ENCODE data around the gene CIRBP.

GRCh38 chr19:1235625-1236538, 33.2 kb upstream of the CIRBP start:
- TF ChIP-seq CTCF (IDR thresholded peaks at IDR 0.05; ENCODE audit: low read depth, low read length) (no peak), EZH2phosphoT487 (IDR thresholded peaks at IDR 0.05; ENCODE audit: low read depth) (no peak)
